Stimulated activated CD4-positive, alpha-beta T cell treated with anti-CD3 and anti-CD28 coated beads, Interleukin-12 subunit alpha, Interleukin-12 subunit beta, amount 100 ng/mL, for 4 hours (primary cell): ENCODE results near the gene SLC5A6.

Experiments used
- DNase-seq: peaks from one replicate; pipeline ENCODE4 v3.0.0-alpha.2; 2020

SLC5A6 gene

GRCh38 chr2:27170581-27171337 lies 41.3 kb downstream of the SLC5A6 start:
- DNase-seq: no peak

DNA sequence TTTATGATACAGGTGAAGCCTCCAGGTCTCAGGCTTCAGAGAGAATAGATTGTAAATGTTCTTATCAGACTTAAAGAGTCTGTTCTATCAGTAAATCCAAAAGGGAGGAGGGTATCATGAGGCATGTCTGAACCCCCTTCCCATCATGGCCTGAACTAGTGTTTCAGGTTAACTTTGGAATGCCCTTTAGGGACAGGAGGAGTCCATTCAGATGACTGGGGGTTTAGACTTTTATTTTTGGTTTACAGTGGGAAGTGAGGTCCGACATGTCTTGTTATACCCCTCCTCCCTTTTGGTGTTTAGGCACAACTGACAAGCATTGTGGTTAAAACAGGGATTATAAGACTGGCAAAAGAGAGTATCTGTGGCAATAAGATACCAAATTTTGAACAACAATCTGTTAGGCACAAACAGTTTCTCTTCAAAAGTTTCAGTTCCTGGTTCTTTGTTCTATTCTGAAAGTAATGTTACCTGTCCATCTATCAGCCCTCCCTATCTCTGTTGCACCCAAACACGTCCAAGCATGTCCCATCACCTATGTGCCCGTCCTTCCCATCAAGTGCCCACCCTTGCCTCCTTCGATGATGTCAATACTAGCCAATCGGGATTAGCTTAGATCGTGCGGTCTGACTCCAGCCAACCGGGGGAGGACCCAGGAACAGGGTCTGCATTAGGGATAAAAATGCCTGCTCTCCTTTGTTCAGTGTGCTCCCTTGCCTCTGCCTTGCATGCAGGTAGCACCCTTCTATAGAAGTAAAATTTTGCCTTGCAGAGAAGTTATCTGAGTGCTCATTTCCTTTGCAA lies 46.9 kb downstream of the SLC5A6 start:
- DNase-seq: no peak

- no peak for DNase-seq
These were observed 49.6 kb downstream of the SLC5A6 start for GRCh38 chr2:27162151-27163121.

GRCh38 chr2:27160191-27160590 lies 51.9 kb downstream of the SLC5A6 start:
- DNase-seq: no peak

DNA sequence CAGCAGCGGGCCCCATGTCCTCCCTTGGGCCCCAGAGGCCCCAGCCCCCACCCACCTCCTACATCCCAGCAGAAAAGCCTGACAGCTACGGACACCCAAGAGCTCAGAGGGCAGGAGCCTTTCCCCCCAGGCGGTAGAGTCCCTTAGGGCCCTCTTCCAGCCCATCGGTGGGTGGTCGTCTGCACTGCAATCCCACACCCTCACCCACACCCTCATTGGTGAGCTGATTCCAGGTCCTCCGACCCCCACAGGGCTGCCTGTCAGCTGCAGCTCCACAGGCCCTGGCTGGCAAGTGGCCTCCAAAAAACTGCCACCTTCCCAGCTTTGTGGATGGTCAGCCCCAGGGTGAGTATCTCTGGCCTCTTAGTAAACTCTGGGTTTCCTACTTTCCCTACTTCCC lies 52.8 kb downstream of the SLC5A6 start:
- DNase-seq: no peak

- no peak for DNase-seq
These were observed 53.6 kb downstream of the SLC5A6 start for GRCh38 chr2:27158468-27158867.

GRCh38 chr2:27155069-27155520 lies 57.0 kb downstream of the SLC5A6 start:
- DNase-seq: no peak

DNA sequence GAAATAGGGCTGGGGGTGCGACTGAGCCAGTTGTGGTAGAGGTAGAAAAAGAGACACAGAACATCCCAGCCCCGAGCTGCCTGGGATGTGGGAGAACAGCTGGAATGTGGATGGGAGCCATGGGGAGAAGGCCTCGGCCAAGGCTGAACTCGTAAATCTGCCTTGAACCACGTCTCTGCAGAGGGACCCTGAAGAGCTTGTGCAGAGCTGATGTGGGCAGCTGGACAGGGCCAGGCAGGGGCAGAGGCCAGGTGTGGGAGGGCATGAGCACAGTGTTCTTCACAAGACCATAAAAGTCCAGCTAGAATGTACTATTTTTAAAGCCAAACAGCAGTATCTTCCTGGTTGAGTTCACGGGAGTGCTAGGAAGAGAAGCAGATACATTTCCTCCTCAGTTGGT lies 57.6 kb downstream of the SLC5A6 start:
- DNase-seq: no peak

DNA sequence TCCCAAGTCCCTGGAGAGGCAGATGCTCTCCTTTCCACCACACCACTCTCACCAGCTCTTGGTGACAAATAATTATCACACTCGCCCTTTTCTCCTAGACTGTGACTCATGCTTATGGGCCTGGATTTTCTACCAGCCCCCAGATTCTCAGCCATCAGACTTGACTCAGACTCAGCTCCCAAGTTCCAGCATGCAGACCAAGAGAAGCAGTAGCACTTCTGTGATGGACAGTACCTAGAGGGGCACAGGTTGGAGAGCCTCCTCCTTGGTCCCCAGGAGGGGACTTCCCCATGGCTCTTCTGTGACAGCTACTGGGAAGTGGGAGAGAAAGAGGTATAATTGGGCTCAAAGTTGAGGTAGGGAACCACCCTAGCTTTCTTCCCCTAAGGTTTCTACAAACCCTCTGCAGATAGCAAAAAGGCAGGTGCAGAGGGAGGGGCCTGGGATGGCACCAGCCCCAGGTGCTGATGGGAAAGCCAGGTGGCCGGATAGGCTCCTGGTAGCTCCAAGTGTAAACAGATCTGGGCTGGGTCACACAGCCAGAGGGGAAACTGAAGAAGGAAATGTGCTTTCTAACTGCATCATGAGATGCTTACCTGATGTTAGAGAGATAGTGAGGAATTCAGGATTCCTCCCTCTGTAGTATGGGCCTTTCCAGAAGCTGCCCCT lies 59.1 kb downstream of the SLC5A6 start:
- no peak for DNase-seq

GRCh38 chr2:27152102-27152795 lies 59.8 kb downstream of the SLC5A6 start:
- no peak for DNase-seq

DNA sequence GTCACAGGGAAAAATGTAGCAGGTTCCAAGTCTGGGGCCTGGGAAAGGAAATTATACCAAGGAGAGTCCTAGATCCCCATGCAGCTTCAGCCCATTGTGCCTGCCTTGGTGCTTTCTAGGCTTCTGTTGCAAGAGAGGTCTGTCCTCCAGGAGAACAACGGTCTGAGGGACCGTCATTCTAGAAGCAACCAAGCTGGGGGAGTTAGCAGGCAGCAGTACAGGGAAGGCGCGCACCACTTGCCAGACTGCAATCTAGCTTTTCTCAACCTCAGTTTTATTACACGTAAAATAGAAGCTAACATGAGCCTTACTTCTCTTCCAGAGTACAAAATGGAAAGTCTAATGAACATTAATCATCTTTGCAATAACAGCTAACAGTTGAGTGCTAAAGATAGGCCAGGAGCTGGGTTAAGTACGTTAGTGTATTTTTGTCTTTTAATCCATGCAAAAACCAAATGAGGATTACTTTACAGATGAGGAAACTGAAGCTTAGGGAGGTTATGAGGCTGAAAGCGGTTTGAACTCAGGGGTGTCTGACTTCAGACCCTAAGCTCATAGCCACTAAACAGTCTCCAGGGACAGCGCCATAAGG lies 61.3 kb downstream of the SLC5A6 start:
- no peak for DNase-seq
